Measurements from ENCODE around the gene DNM1L.

DNM1L gene

GRCh38 chr12:32761716-32762115, 82.6 kb downstream of the DNM1L start:
- DNase-seq, result no peak

- DNase-seq, result no peak
Measured at GRCh38 chr12:32765906-32766305, 86.8 kb downstream of the DNM1L start.

DNA sequence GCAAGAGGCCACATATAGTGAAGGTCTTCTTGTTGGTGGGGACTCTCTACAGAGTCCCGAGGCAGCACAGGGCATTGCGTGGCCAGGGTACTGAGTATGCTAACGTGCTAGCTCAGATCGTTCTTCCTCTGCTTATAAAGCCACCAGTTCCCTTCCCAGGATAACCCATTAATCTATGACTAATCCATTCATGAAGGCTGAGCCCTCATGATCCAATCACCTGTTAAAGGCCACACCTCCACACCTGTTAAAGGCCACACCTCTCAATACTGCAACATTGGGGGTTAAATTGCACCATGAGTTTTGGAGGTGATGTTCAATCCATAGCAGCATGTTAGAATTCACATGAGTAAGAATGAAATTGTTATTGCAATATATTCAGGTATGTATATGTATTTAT, 89.4 kb downstream of the DNM1L start:
- DNase-seq, result no peak

DNA sequence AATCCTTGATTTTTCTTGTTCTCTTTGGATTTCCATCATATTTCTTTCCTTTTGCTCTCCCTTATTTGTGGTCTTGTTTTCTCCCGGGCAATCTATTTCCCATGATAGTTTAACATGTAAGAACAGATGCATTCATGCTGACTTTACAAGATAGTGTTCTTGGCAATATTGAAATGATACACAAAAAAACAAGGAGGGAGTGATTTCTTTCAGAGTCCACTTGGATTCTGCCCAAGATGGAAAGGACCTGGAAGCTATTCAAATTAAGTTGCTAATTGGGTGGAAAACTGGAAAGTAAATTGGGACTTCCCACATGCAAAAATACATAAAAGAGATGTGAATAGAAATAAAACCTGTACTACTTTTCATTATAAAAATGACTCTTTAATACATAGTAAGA, 91.0 kb downstream of the DNM1L start:
- no peak for DNase-seq

GRCh38 chr12:32773691-32774090, 94.6 kb downstream of the DNM1L start:
- DNase-seq, result no peak

- no peak for DNase-seq
Measured at GRCh38 chr12:32776258-32776657, 97.2 kb downstream of the DNM1L start.

GRCh38 chr12:32777159-32777558, 98.1 kb downstream of the DNM1L start:
- DNase-seq, result no peak

- no peak for DNase-seq
Measured at GRCh38 chr12:32777691-32778175, 98.6 kb downstream of the DNM1L start.

DNA sequence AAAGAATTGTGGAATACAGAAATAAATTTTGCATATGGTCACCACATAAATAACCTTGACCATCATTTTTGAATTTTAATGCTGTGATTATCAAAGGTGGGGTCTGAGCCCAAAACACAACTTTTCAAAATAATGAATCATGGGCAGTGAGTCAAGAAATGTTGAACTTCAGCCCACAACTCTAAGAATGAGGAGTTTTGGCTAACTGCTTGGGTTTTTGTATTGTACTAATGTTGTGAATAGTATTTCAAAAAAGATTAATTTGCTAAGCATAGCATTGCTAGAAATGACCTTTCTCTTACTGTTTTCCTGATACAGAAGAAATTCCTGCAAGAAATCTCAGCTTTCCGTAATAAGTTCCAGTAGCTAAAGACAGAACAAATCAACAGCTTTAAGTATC, 101.0 kb downstream of the DNM1L start:
- DNase-seq, result no peak

- DNase-seq, result no peak
Measured at GRCh38 chr12:32783029-32783428, 103.9 kb downstream of the DNM1L start.

DNA sequence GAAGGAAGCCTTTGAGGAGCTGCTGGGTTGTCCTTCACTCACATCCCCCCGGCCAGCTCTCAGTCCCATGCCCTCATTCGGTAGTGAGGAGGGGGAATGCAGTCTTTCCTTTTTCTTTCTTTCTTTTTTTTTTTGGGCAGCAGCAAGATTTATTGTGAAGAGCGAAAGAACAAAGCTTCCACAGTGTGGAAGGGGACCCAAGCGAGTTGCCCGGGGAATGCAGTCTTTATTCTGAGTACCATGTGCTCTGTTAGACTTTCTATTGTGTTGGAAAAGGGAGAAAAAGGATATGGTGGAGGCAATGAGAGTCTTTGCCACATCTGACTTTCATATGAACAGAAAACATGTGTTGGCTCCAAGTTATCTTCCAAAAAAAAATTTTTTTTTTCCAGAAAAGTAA, 106.5 kb downstream of the DNM1L start:
- DNase-seq, result no peak

DNA sequence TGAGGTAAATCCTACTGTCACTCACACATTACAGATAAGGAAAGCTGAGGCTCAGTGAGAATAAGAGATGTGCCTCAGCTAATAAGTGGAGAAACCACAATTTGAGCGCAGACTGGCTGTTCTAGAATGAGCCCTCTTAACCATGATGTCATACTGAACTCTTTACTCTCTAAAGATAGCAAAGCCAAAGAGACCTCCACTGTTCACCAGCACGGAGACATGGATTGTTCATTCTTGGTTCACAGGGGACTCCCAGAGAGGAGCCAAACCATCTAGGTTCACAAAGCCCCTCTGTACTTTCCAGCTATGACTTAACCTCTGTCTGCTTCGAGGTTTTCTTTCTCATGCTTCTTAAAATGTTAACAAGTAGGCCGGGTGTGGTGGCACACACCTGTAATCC, 109.3 kb downstream of the DNM1L start:
- no peak for DNase-seq

DNA sequence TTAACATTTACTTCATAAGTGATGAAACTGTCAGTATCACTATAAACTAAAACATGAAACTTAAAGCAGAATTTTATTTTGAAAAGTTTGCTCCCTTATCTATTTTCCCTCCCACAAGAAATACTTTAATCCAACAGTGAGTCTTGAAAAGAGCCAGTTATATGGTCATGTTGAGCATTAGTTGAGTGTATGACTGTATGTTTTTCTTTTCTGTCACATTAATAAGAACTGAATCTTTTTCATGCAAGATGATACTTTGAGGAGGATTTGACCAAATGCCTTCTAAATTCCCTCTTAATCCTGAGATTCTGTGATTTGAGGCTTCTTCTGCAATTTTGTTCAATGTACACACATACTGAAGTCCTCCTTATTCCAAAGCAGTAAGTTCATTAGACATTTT, 110.3 kb downstream of the DNM1L start:
- DNase-seq, result no peak

GRCh38 chr12:32789916-32790315, 110.8 kb downstream of the DNM1L start:
- no peak for DNase-seq

GRCh38 chr12:32794281-32794680, 115.2 kb downstream of the DNM1L start:
- DNase-seq, result no peak
